HEK293 (cell line): ENCODE measurements around the gene ARHGAP21.

Source experiments
- CTCF ChIA-PET: fragments of 350-600 bp; formaldehyde crosslinking; extraction: SDS; loops from one replicate; lab custom pipeline; 2021; ENCODE audit warnings: antibody characterized with exemption; lab: Yijun Ruan, JAX
- POLR2A ChIA-PET: fragments of 300-600 bp; formaldehyde crosslinking; extraction: SDS; loops from one replicate; lab custom pipeline; 2020; ENCODE audit warnings: antibody characterized with exemption, inconsistent platforms; lab: Yijun Ruan, JAX
- H3K27ac ChIP-seq: fragments of 200-500 bp; sonication (Bioruptor generic); 2 replicates; pipeline ENCODE4 v1.5.1; 2014; ENCODE audit warnings: low read depth, low read length, control low read depth, inconsistent platforms; ENCODE audit errors: extremely low read depth
- H3K36me3 ChIP-seq, 2 experiments: fragments of 200-500 bp in 1 of 2; sonication (Bioruptor generic) in 1 of 2; 1 replicate in 1 of 2; 2 replicates in 1 of 2; pipeline ENCODE4 v1.5.1; 2014 to 2017; ENCODE audit warnings: inconsistent platforms in 2 of 2, low read length in 2 of 2; ENCODE audit not compliant: control insufficient read depth in 2 of 2, insufficient read depth in 1 of 2
- H3K4me1 ChIP-seq: fragments of 200-500 bp; sonication (Bioruptor generic); 2 replicates; pipeline ENCODE4 v1.5.1; 2014; ENCODE audit warnings: mild to moderate bottlenecking, low read length, inconsistent platforms; ENCODE audit not compliant: control insufficient read depth, insufficient read depth
- H3K4me3 ChIP-seq: 2 replicates; pipeline ENCODE4 v1.5.1; 2011; ENCODE audit warnings: low read depth, mild to moderate bottlenecking, control low read depth, low read length, moderate library complexity
- H3K9me3 ChIP-seq: fragments of 200-500 bp; sonication (Bioruptor generic); 2 replicates; pipeline ENCODE4 v1.5.1; 2014; ENCODE audit warnings: low read depth, low read length, inconsistent platforms; ENCODE audit not compliant: control insufficient read depth, insufficient read depth
- ELK4 ChIP-seq: IDR thresholded peaks from 2 replicates; pipeline ENCODE4 v1.6.1; 2011; ENCODE audit warnings: mild to moderate bottlenecking, low read depth, low read length, borderline replicate concordance
- FEZF1 ChIP-seq: fragments of 450-650 bp; formaldehyde crosslinking; IDR thresholded peaks from 2 replicates; pipeline ENCODE4 v1.5.1; 2016; ENCODE audit warnings: missing biosample characterization, missing genetic modification characterization
- GFI1B ChIP-seq: fragments of 450-650 bp; formaldehyde crosslinking; IDR thresholded peaks from 2 replicates; pipeline ENCODE4 v1.5.1; 2016; ENCODE audit warnings: missing biosample characterization, missing genetic modification characterization
- GLIS1 ChIP-seq: fragments of 450-650 bp; formaldehyde crosslinking; IDR thresholded peaks from 2 replicates; pipeline ENCODE4 v1.5.1; 2016; ENCODE audit warnings: missing biosample characterization, missing genetic modification characterization
- GLIS2 ChIP-seq: fragments of 450-650 bp; formaldehyde crosslinking; IDR thresholded peaks from 2 replicates; pipeline ENCODE4 v1.5.1; 2016; ENCODE audit warnings: missing biosample characterization, missing genetic modification characterization
- KLF16 ChIP-seq: fragments of 450-650 bp; formaldehyde crosslinking; IDR thresholded peaks from 2 replicates; pipeline ENCODE4 v1.5.1; 2017; ENCODE audit warnings: missing biosample characterization, missing genetic modification characterization
- OVOL3 ChIP-seq: fragments of 450-650 bp; formaldehyde crosslinking; IDR thresholded peaks from 2 replicates; pipeline ENCODE4 v1.5.1; 2016; ENCODE audit warnings: missing biosample characterization, missing genetic modification characterization
- PRDM10 ChIP-seq: fragments of 450-650 bp; formaldehyde crosslinking; IDR thresholded peaks from 2 replicates; pipeline ENCODE4 v1.5.1; 2016; ENCODE audit warnings: missing biosample characterization, missing genetic modification characterization
- PRDM4 ChIP-seq: fragments of 450-650 bp; formaldehyde crosslinking; IDR thresholded peaks from 2 replicates; pipeline ENCODE4 v1.5.1; 2017; ENCODE audit warnings: missing biosample characterization, missing genetic modification characterization
- SP3 ChIP-seq: fragments of 450-650 bp; formaldehyde crosslinking; IDR thresholded peaks from 2 replicates; pipeline ENCODE4 v1.5.1; 2016; ENCODE audit warnings: missing biosample characterization, missing genetic modification characterization
- ZBTB26 ChIP-seq: fragments of 450-650 bp; formaldehyde crosslinking; optimal IDR thresholded peaks from 2 replicates; pipeline ENCODE3; 2016; ENCODE audit warnings: missing biosample characterization, mild to moderate bottlenecking, missing genetic modification characterization
- ZBTB7A ChIP-seq: fragments of 450-650 bp; formaldehyde crosslinking; IDR thresholded peaks from 2 replicates; pipeline ENCODE4 v1.5.1; 2016; ENCODE audit warnings: low read depth, missing biosample characterization, missing genetic modification characterization
- ZFHX2 ChIP-seq: fragments of 450-650 bp; formaldehyde crosslinking; conservative IDR thresholded peaks from 2 replicates; pipeline ENCODE4 v1.5.1; 2016; ENCODE audit warnings: missing biosample characterization, missing genetic modification characterization
- ZNF266 ChIP-seq: fragments of 450-650 bp; formaldehyde crosslinking; IDR thresholded peaks from 2 replicates; pipeline ENCODE4 v1.5.1; 2016; ENCODE audit warnings: missing biosample characterization, missing genetic modification characterization, low read depth
- ZNF292 ChIP-seq: fragments of 450-650 bp; formaldehyde crosslinking; IDR thresholded peaks from 2 replicates; pipeline ENCODE4 v1.5.1; 2016; ENCODE audit warnings: low read depth, missing biosample characterization, missing genetic modification characterization, borderline replicate concordance
- ZNF311 ChIP-seq: fragments of 450-650 bp; formaldehyde crosslinking; IDR thresholded peaks from 2 replicates; pipeline ENCODE4 v1.5.1; 2017; ENCODE audit warnings: missing biosample characterization, missing genetic modification characterization, borderline replicate concordance
- ZNF335 ChIP-seq: fragments of 450-650 bp; formaldehyde crosslinking; conservative IDR thresholded peaks from 2 replicates; pipeline ENCODE4 v1.5.1; 2016; ENCODE audit warnings: missing biosample characterization, missing genetic modification characterization
- ZNF394 ChIP-seq: fragments of 450-650 bp; formaldehyde crosslinking; IDR thresholded peaks from 2 replicates; pipeline ENCODE4 v1.5.1; 2016; ENCODE audit warnings: missing biosample characterization, missing genetic modification characterization, mild to moderate bottlenecking, moderate library complexity, borderline replicate concordance
- ZNF433 ChIP-seq: fragments of 450-650 bp; formaldehyde crosslinking; IDR thresholded peaks from 2 replicates; pipeline ENCODE4 v1.5.1; 2016; ENCODE audit warnings: missing biosample characterization, missing genetic modification characterization, low read depth
- ZNF514 ChIP-seq: fragments of 450-650 bp; formaldehyde crosslinking; IDR thresholded peaks from 2 replicates; pipeline ENCODE4 v1.5.1; 2016; ENCODE audit warnings: missing biosample characterization, missing genetic modification characterization
- ZNF544 ChIP-seq: fragments of 450-650 bp; formaldehyde crosslinking; IDR thresholded peaks from 2 replicates; pipeline ENCODE4 v1.5.0; 2017; ENCODE audit warnings: missing biosample characterization, missing genetic modification characterization
- ZNF660 ChIP-seq: fragments of 450-650 bp; IDR thresholded peaks from 2 replicates; pipeline ENCODE4 v1.5.1; 2018; ENCODE audit warnings: missing biosample characterization, mild to moderate bottlenecking, missing genetic modification characterization
- ZSCAN5A ChIP-seq: fragments of 450-650 bp; formaldehyde crosslinking; IDR thresholded peaks from 2 replicates; pipeline ENCODE4 v1.5.1; 2016; ENCODE audit warnings: missing biosample characterization, missing genetic modification characterization

ARHGAP21 gene

GRCh38 chr10:24724381-24725228, 918 bp upstream of the ARHGAP21 start:
- Histone ChIP-seq H3K9me3 (no peaks in the 10 kb centered on the region), H3K4me1 (peaks cover 2% of the 10 kb centered on the region), H3K27ac (peak overlapping the region; percentile 91), H3K4me3 (peak overlapping the region; percentile 78), H3K36me3 (peaks cover 0 to 12% of the 10 kb centered on the region in 2 experiments; a peak in 1 of 3 replicates)
- ChIA-PET CTCF (interaction anchor here (1.4 to 1.5 kb wide), 2 partner anchors 81 to 103 kb away, joined by 5 to 6 read pairs; no protein-coding TSS in a partner anchor), POLR2A (interaction anchor here (0.6 to 1.4 kb wide), 7 partner anchors 12 to 356 kb away, joined by 3 to 4 read pairs (median 3); no protein-coding TSS in a partner anchor)
- TF ChIP-seq ZNF544 (tag by site-specific recombination): no peak
- no peak for TF ChIP-seq ZNF433
- TF ChIP-seq ZNF266 (tag by site-specific recombination): peak; percentile 67; the same call in 1 of the 2 replicates
- peak; percentile 72; the same call in 1 of the 2 replicates for TF ChIP-seq KLF16
- TF ChIP-seq ZFHX2: peak; percentile 40
- peak; percentile 63 for TF ChIP-seq ZNF394 (tag by site-specific recombination)
- no peak for TF ChIP-seq GFI1B (tag by site-specific recombination)
- no peak for TF ChIP-seq ZNF514 (tag by site-specific recombination)
- peak; percentile 43; the same call in 1 of the 2 replicates for TF ChIP-seq PRDM4
- TF ChIP-seq ZNF311 (tag by site-specific recombination): no peak
- TF ChIP-seq ZBTB26 (tag by site-specific recombination): peak; percentile 44
- TF ChIP-seq ZSCAN5A (tag by site-specific recombination): no peak
- TF ChIP-seq FEZF1 (tag by site-specific recombination): peak; percentile 20; the same call in 1 of the 2 replicates
- TF ChIP-seq GLIS1: peak; percentile 80
- peak; percentile 89 for TF ChIP-seq GLIS2
- peak; percentile 96 for TF ChIP-seq SP3
- peak; percentile 72 for TF ChIP-seq PRDM10
- no peak for TF ChIP-seq OVOL3 (tag by site-specific recombination)
- TF ChIP-seq ZNF335 (tag by site-specific recombination): peak; percentile 86
- no peak for TF ChIP-seq ZNF660 (tag by site-specific recombination)
- 0 out of 2 replicates have a peak, but pooled peaks have one; percentile 1 for TF ChIP-seq ZBTB7A (tag by site-specific recombination)
- TF ChIP-seq ZNF292: no peak
- no peak for TF ChIP-seq ELK4
